COLO668 (cell line): ENCODE measurements around the gene SNX6.
"Not testable (repeated sequence)": the region's sequence is repeated elsewhere in the genome, so short reads cannot be mapped to it uniquely, and the experiment has no call there.

Experiments used
- DNase-seq: peaks from one replicate; lab custom pipeline; 2025; ENCODE audit not compliant: unreplicated experiment; lab: John Stamatoyannopoulos, UW

Gene SNX6

GRCh38 chr14:34527591-34527990 is 102.4 kb downstream of the SNX6 start:
- DNase-seq: no peak

- not testable (repeated sequence) for DNase-seq
Measured at GRCh38 chr14:34524216-34524615, 105.7 kb downstream of the SNX6 start.

GRCh38 chr14:34522496-34522895 is 107.5 kb downstream of the SNX6 start:
- DNase-seq: no peak

- not testable (repeated sequence) for DNase-seq
Measured at GRCh38 chr14:34521071-34521470, 108.9 kb downstream of the SNX6 start.

GRCh38 chr14:34520304-34520970 is 109.5 kb downstream of the SNX6 start:
- not testable (repeated sequence) for DNase-seq
